ENCODE data around the gene FNDC3A.
"Not testable (repeated sequence)": the region's sequence is repeated elsewhere in the genome, so short reads cannot be mapped to it uniquely, and the experiment has no call there.

Gene FNDC3A

GRCh38 chr13:49046002-49046401 is 70.3 kb downstream of the FNDC3A start:
- peak; percentile 15 for DNase-seq

GRCh38 chr13:49046519-49046918 is 70.8 kb downstream of the FNDC3A start:
- peak; percentile 26 for DNase-seq

- no peak for DNase-seq
Observed at GRCh38 chr13:49052813-49053212, 77.1 kb downstream of the FNDC3A start.

- no peak for DNase-seq
Observed at GRCh38 chr13:49053215-49053614, 77.5 kb downstream of the FNDC3A start.

GRCh38 chr13:49053906-49054305 is 78.2 kb downstream of the FNDC3A start:
- DNase-seq, result no peak

GRCh38 chr13:49055021-49055420 is 79.3 kb downstream of the FNDC3A start:
- no peak for DNase-seq

GRCh38 chr13:49057176-49057575 is 81.5 kb downstream of the FNDC3A start:
- DNase-seq, result no peak

- no peak for DNase-seq
Observed at GRCh38 chr13:49058761-49059160, 83.0 kb downstream of the FNDC3A start.

GRCh38 chr13:49060678-49061387 is 85.1 kb downstream of the FNDC3A start:
- DNase-seq, result peak; percentile 17

- not testable (repeated sequence) for DNase-seq
Observed at GRCh38 chr13:49061388-49061752, 85.7 kb downstream of the FNDC3A start.

GRCh38 chr13:49062297-49062896 is 86.7 kb downstream of the FNDC3A start:
- no peak for DNase-seq

GRCh38 chr13:49063011-49063410 is 87.3 kb downstream of the FNDC3A start:
- DNase-seq, result no peak

- DNase-seq, result no peak
Observed at GRCh38 chr13:49063497-49063896, 87.8 kb downstream of the FNDC3A start.

GRCh38 chr13:49064476-49064875 is 88.8 kb downstream of the FNDC3A start:
- DNase-seq, result no peak

- DNase-seq, result no peak
Observed at GRCh38 chr13:49066856-49067255, 91.1 kb downstream of the FNDC3A start.

GRCh38 chr13:49068498-49068897 is 92.8 kb downstream of the FNDC3A start:
- DNase-seq, result not testable (repeated sequence)

GRCh38 chr13:49070021-49070420 is 94.3 kb downstream of the FNDC3A start:
- not testable (repeated sequence) for DNase-seq

- peak; percentile 44 for DNase-seq
Observed at GRCh38 chr13:49071341-49071937, 95.7 kb downstream of the FNDC3A start.

GRCh38 chr13:49082653-49083536 is 107.2 kb downstream of the FNDC3A start:
- peak; percentile 78 for DNase-seq

- DNase-seq, result no peak
Observed at GRCh38 chr13:49084961-49085360, 109.2 kb downstream of the FNDC3A start.

- DNase-seq, result peak; percentile 54
Observed at GRCh38 chr13:49086722-49087121, 111.0 kb downstream of the FNDC3A start.

- DNase-seq, result no peak
Observed at GRCh38 chr13:49093376-49093775, 117.7 kb downstream of the FNDC3A start.

GRCh38 chr13:49097374-49097773 is 121.7 kb downstream of the FNDC3A start:
- peak; percentile 71 for DNase-seq
